Ishikawa (cell line): ENCODE measurements around the gene PRSS58.

ENCODE experiments used
- CEBPB ChIP-seq: IDR thresholded peaks from 2 replicates; pipeline ENCODE4 v1.6.1; 2012
- CREB1 ChIP-seq: IDR thresholded peaks from 2 replicates; pipeline ENCODE4 v1.6.1; 2012; ENCODE audit warnings: low read depth
- EGR1 ChIP-seq: IDR thresholded peaks from 2 replicates; pipeline ENCODE4 v1.6.1; 2012
- EP300 ChIP-seq: IDR thresholded peaks from 2 replicates; pipeline ENCODE4 v1.6.1; 2012; ENCODE audit warnings: borderline replicate concordance
- FOXM1 ChIP-seq: IDR thresholded peaks from 2 replicates; pipeline ENCODE4 v1.6.1; 2012; ENCODE audit warnings: low read depth, borderline replicate concordance
- MAX ChIP-seq: IDR thresholded peaks from 2 replicates; pipeline ENCODE4 v1.6.1; 2012
- NFIC ChIP-seq: IDR thresholded peaks from 2 replicates; pipeline ENCODE4 v1.6.1; 2012
- RAD21 ChIP-seq: IDR thresholded peaks from 2 replicates; pipeline ENCODE4 v1.6.1; 2012; ENCODE audit warnings: low read depth
- TAF1 ChIP-seq: IDR thresholded peaks from 2 replicates; pipeline ENCODE4 v1.6.1; 2012; ENCODE audit warnings: low read depth, mild to moderate bottlenecking
- TCF12 ChIP-seq: IDR thresholded peaks from 2 replicates; pipeline ENCODE4 v1.6.1; 2012; ENCODE audit warnings: low read depth
- TEAD4 ChIP-seq: IDR thresholded peaks from 2 replicates; pipeline ENCODE4 v1.6.1; 2012
- YY1 ChIP-seq: IDR thresholded peaks from 2 replicates; pipeline ENCODE4 v1.6.1; 2012; ENCODE audit warnings: low read depth
- ZBTB7A ChIP-seq: IDR thresholded peaks from 2 replicates; pipeline ENCODE4 v1.6.1; 2012; ENCODE audit warnings: low read depth
- TF ChIP-seq, protein P1 (sequence below): IDR thresholded peaks from 2 replicates; pipeline ENCODE4 v1.6.1; 2012
- TF ChIP-seq, protein P2 (sequence below): IDR thresholded peaks from 2 replicates; pipeline ENCODE4 v1.6.1; 2012; ENCODE audit warnings: low read depth, mild to moderate bottlenecking

The PRSS58 gene, protein sequence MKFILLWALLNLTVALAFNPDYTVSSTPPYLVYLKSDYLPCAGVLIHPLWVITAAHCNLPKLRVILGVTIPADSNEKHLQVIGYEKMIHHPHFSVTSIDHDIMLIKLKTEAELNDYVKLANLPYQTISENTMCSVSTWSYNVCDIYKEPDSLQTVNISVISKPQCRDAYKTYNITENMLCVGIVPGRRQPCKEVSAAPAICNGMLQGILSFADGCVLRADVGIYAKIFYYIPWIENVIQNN

GRCh38 chr7:142257958-142258357, at the start of gene PRSS58:
TSS of gene PRSS58 (minus strand) at chr7:142258058. CDS start at chr7:142257707, 351 bp downstream.
- TF ChIP-seq EGR1 (no peak), MAX (no peak), TAF1 (no peak), TEAD4 (no peak), NFIC (no peak), EP300 (no peak), CREB1 (no peak), YY1 (no peak), TCF12 (no peak), ZBTB7A (no peak), FOXM1 (no peak), RAD21 (no peak), CEBPB (no peak)
- TF ChIP-seq, protein P1, sequence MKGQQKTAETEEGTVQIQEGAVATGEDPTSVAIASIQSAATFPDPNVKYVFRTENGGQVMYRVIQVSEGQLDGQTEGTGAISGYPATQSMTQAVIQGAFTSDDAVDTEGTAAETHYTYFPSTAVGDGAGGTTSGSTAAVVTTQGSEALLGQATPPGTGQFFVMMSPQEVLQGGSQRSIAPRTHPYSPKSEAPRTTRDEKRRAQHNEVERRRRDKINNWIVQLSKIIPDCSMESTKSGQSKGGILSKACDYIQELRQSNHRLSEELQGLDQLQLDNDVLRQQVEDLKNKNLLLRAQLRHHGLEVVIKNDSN: no peak
- TF ChIP-seq, protein P2, sequence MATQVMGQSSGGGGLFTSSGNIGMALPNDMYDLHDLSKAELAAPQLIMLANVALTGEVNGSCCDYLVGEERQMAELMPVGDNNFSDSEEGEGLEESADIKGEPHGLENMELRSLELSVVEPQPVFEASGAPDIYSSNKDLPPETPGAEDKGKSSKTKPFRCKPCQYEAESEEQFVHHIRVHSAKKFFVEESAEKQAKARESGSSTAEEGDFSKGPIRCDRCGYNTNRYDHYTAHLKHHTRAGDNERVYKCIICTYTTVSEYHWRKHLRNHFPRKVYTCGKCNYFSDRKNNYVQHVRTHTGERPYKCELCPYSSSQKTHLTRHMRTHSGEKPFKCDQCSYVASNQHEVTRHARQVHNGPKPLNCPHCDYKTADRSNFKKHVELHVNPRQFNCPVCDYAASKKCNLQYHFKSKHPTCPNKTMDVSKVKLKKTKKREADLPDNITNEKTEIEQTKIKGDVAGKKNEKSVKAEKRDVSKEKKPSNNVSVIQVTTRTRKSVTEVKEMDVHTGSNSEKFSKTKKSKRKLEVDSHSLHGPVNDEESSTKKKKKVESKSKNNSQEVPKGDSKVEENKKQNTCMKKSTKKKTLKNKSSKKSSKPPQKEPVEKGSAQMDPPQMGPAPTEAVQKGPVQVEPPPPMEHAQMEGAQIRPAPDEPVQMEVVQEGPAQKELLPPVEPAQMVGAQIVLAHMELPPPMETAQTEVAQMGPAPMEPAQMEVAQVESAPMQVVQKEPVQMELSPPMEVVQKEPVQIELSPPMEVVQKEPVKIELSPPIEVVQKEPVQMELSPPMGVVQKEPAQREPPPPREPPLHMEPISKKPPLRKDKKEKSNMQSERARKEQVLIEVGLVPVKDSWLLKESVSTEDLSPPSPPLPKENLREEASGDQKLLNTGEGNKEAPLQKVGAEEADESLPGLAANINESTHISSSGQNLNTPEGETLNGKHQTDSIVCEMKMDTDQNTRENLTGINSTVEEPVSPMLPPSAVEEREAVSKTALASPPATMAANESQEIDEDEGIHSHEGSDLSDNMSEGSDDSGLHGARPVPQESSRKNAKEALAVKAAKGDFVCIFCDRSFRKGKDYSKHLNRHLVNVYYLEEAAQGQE: no peak

- TF ChIP-seq FOXM1 (no peak), CREB1 (no peak), TAF1 (no peak)
These were observed 49.5 kb upstream of the PRSS58 start for GRCh38 chr7:142307246-142307900.

- TF ChIP-seq RAD21 (peak; percentile 52), FOXM1 (no peak)
These were observed 45.8 kb upstream of the PRSS58 start for GRCh38 chr7:142303650-142304049.

GRCh38 chr7:142301923-142302550, 44.2 kb upstream of the PRSS58 start:
- TF ChIP-seq TAF1 (no peak), RAD21 (peak; percentile 31)

GRCh38 chr7:142301299-142301698, 43.4 kb upstream of the PRSS58 start:
- TF ChIP-seq ZBTB7A (no peak), EGR1 (no peak), FOXM1 (no peak), EP300 (no peak), NFIC (no peak), TAF1 (no peak), CEBPB (no peak), MAX (no peak), RAD21 (no peak), CREB1 (no peak), TCF12 (no peak), TEAD4 (no peak)
- TF ChIP-seq, protein P2: no peak

GRCh38 chr7:142300689-142301088, 42.8 kb upstream of the PRSS58 start:
- TF ChIP-seq YY1: no peak
- TF ChIP-seq, protein P1: no peak
- no peak for TF ChIP-seq TAF1
- TF ChIP-seq, protein P2: no peak
- TF ChIP-seq CEBPB: no peak
- no peak for TF ChIP-seq EP300
- TF ChIP-seq RAD21: no peak
- no peak for TF ChIP-seq NFIC
- TF ChIP-seq CREB1: no peak
- TF ChIP-seq ZBTB7A: no peak
- no peak for TF ChIP-seq TCF12
- TF ChIP-seq EGR1: no peak
- no peak for TF ChIP-seq MAX
- TF ChIP-seq FOXM1: no peak
- TF ChIP-seq TEAD4: no peak
